GM10847 (cell line): Measurements from ENCODE around the gene VAMP4.
A peak's percentile ranks its signal among the peaks of the same experiment; 100 is the strongest.

Source experiments
- POLR2A ChIP-seq: IDR thresholded peaks from 2 replicates; pipeline ENCODE4 v1.6.1; 2011; ENCODE audit not compliant: insufficient read length; ENCODE audit errors: extremely low read depth

Gene VAMP4, protein sequence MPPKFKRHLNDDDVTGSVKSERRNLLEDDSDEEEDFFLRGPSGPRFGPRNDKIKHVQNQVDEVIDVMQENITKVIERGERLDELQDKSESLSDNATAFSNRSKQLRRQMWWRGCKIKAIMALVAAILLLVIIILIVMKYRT

DNA sequence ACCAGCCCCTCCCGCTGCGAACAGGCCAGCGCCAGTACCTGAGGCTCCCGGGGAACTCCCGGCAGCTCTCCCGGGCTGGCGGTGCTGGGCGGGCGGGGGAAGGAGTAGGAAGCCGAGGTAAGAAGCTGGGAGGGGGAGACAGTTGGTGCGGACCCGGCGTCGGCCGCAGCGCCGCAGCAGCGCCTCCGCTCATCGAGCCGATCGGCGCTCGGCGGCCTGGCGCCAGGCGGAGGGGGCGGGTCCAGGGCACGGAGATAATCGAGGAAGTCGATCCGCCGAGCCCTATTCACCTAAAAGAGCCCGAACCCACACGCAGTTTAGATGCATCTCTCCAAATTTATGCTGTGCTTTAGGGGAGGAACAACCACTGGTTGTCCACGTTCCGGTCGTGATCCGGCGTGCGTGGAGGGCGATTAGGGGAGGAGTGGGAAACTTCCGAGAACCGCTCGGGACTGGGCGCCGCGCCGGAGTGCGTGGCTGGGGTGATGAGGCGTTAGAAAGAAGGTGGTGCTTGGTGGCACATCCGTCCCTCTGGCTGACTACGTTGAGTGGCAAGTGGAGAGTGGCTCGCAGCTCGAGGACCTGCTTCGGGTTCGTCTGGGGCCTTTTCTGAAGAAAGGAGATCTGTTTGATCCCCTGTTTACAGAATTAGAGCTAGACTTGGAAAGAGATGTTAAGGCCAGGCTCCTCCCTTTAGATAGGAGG is at the start of gene VAMP4:
Gene VAMP4, minus strand, starts transcription at position 194 of the 705 bp plus-strand sequence. CDS start 3,651 bp downstream, outside the sequence.
- peak; percentile 61 for TF ChIP-seq POLR2A

DNA sequence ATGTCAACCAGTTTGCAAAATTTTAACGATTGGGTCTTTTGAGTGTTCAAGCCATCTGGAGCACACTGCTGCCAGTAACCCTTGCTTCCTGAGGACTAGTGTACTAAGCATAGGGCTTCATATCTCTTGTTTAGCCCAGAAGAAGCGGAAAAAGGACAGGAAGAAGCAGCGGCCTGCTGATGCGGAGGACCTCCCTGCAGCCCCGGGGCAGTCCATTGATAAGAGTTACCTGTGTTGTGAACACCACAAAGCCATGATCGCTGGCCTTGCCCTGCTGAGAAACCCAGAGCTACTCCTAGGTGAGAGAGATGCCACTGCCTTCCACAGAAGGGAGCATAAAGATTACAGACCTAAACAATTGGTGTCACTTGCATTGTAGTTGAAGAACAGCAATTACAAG is 48.5 kb upstream of the VAMP4 start:
- TF ChIP-seq POLR2A = no peak

DNA sequence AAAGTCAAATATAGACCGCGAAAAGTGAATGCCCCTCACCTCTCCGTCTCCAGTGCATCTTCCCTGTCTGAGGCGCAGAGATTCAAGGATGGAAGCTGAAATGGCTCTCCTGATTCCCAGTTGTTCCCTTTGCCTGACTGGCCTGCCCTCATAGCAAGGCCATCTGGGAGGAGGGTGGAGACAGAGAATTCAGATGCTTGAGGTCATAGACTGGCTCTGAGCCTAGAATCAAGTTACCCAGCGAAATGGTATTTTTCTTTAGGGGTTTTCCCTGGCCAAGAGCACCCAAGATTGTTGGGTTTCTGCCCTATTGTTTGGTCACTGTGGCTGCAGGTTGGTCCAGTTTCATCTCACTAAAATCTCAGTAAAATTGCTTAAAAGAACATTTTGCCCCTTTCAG is 46.8 kb upstream of the VAMP4 start:
- no peak for TF ChIP-seq POLR2A

DNA sequence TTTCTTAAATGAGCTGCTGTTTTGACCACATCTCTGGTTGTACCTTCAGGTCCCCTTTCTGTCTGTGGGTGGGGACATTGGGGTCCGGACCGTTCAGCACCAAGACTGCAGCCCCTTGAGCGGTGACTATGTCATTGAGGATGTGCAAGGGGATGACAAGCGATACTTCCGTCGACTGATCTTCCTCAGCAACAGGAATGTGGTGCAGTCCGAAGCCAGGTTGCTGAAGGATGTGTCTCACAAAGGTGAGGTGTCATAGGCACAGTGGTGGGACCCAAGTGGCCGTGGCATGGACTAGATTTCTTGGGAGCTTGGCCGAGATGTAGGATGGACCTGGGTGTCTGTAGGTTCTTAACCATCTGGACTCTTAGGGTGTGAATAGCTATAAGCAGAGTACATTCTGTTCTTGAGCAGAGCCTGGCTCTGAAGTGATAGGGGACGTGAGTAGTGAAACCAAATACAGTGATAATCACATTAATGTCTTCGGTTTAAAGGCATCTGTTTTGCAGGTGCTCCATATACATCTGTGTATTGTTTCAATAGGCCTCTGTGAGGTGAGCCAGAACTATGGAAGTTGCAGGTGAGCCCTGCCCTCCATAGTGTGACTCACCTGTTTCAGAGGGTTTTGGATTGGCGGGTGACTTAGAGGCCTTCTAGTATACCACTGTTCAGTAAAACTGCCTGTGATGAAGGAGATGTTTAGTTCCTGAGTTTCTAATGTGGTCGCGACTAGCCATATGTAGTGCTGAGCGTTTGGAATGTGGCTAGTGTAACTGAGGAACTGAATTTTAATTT is 46.0 kb upstream of the VAMP4 start:
- TF ChIP-seq POLR2A = no peak

DNA sequence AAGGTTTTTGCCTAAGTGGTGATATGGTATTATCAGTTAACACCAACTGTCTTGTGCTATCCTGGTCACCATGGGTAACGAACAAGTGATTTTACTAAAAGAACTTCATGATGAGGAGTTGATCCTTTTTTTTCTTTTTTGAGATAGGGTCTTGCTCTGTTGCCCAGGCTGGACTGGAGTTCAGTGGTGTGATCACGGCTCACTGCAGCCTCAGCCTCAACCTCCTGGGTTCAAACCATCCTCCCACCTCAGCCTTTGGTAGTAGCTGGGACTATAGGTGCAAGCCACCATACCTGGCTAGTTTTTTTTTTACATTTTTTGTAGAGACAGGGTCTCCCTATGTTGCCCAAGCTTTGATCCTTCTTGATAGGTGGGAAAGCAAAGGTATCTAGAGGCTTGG is 44.7 kb upstream of the VAMP4 start:
- TF ChIP-seq POLR2A = no peak

DNA sequence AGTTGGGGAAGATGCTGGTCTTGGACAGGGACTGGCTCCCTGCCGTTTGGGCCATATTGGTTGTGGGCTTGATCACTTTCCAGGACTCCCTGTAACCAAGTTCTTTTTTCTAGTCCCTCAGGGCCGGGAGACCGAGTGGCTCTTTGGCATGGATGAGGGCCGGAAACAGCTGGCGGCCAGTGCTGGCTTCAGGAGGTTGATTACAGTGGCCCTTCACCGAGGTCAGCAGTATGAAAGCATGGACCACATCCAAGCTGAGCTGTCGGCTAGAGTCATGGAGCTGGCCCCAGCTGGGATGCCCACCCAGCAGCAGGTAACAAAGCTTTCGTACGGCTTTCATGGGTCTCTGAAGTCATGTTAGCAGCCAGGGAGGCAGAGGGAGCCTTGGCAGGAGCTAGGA is 43.9 kb upstream of the VAMP4 start:
- TF ChIP-seq POLR2A = no peak

DNA sequence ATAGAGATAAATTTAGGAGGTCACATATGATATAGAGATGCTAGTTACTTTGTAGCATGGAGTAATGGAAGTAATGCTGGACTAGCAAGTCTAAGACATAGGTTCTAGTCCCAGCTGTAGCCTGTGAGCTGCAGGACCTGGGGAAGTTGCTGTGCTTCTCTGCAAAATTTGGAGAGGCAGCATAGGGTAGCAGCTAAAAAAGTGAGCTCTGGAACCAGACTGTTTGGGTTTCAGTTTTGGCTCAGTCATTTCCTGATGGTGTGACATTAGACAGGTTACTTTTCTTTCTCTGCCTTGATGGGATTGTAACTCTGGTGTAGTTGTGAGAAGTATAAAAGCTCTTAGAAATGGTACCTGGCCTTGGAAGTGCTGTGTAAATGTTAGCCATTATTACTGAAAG is 42.9 kb upstream of the VAMP4 start:
- no peak for TF ChIP-seq POLR2A

DNA sequence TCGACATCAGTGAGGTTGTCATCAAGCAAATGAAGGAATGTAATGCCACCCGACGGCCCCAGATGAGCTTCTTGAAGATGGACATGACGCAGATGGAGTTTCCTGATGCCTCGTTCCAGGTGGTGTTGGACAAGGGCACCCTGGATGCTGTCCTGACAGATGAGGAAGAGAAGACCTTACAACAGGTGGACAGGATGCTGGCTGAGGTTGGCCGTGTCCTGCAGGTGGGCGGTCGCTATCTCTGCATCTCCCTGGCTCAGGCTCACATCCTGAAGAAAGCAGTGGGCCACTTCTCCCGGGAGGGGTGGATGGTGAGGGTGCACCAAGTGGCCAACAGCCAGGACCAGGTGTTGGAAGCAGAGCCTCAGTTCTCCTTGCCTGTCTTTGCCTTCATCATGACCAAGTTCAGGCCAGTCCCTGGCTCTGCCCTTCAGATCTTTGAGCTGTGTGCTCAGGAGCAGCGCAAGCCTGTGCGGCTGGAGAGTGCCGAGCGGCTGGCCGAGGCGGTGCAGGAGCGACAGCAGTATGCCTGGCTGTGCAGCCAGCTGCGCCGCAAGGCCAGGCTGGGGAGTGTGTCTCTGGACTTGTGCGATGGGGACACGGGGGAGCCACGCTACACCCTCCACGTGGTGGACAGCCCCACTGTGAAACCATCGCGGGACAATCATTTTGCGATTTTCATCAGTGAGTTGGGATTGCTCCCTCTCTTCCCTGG is 42.1 kb upstream of the VAMP4 start:
- no peak for TF ChIP-seq POLR2A

DNA sequence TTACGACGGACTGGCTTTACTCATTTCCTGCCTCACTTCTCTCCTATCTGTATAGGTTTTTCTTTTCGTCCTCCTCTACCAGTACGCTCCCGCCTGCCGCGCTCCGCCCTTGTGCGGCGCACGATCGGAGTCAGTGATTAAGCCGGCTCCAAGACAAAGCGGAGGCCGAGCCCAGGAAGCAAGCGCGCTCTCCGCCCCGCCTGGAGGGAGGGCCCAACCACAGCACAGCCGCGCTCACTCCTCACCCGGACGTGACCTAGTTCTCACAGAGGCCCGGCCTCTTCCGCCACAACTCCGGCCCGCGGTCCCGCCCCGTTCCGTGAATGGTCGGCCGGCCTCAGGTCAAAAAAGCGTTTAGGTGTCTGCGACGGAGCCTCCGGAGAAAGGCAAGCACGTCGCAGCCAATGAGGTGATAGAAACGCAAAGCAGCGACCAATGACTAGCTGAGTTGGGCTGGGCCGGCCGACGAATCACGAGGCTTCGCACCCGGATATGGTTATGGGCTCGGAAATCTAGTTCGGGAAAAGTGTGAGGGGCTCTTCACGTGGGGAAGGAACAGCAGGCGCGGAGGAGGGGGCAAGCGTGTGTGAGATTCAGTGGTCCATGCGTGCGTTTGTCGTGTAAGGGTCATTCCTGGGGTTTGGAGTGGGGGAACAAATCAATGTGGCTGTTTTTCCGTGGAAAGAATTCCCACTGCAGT is 39.5 kb upstream of the VAMP4 start, which contains the start of gene METTL13:
Gene METTL13, plus strand, starts transcription at position 485 of the 700 bp plus-strand sequence. CDS start 308 bp downstream, outside the sequence.
- TF ChIP-seq POLR2A = peak; percentile 59

DNA sequence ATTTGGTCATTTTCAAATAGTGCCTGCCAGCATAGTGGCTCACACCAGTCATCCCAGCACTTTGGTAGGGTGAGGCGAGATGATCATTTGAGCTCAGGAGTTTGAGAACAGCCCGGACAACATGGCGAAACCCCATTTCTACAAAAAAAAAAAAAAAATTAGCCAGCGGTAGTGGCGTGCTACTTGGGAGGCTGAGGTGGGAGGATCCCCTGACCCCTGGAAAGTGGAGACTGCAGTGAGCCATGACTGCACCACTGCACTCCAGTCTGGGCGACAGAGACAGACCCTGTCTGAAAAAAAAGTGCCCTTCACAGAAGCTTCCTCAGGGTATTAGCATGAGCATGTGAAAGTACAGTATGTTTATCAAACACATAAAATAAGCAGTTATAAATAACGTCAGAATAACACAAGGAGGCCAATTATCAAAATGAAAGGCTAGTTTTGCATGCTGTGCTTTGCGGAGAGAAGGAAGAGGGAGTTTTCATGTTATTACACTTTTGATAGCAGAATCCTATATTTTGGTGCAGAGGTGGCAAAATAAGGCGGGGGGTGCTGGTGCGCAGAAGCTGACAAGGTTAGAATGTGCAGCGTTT is 38.8 kb upstream of the VAMP4 start:
- no peak for TF ChIP-seq POLR2A

DNA sequence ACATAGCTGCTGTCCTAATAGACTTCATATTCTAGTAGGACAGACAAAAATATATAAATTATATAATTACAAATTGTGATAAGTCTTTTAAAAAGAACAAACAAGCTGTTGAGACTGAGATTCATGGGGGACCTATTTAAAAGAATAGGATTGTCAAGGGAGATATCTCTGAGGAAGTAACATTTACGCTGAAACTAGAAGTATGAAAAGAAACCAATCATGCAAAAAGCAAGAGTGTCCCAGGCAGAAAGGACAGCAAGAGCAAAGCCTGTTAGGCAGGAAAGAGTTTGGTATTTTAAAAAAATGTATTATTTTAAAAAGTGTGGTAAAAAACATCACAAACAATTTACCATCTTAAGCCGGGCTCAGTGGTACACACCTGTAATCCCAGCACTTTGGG is 30.4 kb upstream of the VAMP4 start:
- no peak for TF ChIP-seq POLR2A

DNA sequence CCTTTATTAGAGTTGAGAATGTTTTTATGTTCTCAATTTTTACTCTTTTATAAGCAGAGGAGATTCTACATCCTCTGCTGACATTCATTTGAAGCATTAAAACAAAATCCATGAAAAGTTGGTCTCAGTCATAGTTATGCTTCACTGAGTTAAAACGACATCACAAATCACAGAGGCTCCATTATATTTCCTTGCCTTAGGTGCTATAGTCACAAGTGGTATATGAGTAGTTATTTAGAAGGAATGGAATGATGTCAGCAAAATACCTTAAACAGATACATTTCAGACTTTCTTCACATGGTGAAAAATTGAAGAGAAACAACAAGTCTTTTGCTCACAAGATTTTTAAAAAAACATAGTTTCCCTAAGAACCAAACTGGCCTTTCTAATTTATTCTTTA is 27.9 kb upstream of the VAMP4 start:
- TF ChIP-seq POLR2A = no peak

DNA sequence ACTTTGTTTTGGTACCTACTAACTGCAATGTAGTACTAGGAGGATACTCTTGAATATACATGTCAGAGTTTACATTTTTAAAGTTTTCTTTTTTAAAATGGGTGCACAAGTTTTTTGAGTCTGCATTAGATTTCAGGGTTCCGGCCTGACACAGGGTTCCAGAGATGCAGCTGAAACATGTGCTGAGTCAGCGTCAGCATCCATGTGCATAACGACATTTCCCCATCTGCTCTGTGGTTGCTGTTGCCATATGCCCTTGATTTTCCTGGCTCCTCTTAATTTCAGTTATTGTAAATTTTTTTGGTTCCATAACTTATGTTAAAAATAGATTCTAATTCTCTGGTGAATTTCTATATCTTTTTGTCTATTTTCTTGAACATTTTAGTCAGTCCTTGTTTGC is 27.3 kb upstream of the VAMP4 start:
- TF ChIP-seq POLR2A = no peak

DNA sequence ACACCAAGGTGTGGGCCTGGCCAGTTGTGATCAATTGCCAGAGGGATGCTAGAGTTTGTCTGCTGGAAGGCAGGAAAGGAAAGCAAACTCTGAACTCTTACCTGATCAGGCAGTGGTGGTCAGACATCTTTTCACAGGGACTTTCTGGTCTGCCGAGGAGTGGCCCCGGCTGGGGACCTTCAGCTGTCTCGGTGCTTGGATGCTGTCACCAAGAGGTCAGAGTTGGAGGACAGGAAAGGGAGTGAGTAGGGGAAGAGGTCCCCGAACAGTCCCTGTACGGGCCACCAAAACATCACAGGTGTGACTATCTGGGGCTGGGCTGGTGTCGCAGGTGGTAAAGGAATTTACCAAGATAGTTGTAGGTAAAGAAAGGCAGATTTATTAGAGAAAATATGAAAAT is 21.9 kb upstream of the VAMP4 start:
- TF ChIP-seq POLR2A = no peak
